Spinal cord (tissue), 10 donors: ENCODE data around the gene PRRC2B. TPM values are rescaled to one million over a fixed set of nuclear protein-coding genes. Genes with fewer than 3 reads are reported as not detected.

Source experiments
- DNase-seq, 6 donors: peaks; one replicate each; pipeline versions ENCODE4 v3.0.0 to v3.0.0-alpha.2; 2013 to 2015; ENCODE audit warnings: low spot score in 6 of 6, low read depth in 4 of 6
- H3K27ac ChIP-seq: one replicate; pipeline ENCODE4 v1.5.1; 2013; ENCODE audit warnings: low read depth, low read length, control low read depth
- H3K27me3 ChIP-seq: one replicate; pipeline ENCODE4 v1.6.1; 2013; ENCODE audit warnings: low read length; ENCODE audit not compliant: control insufficient read depth, insufficient read depth
- H3K36me3 ChIP-seq: one replicate; pipeline ENCODE4 v1.6.1; 2013; ENCODE audit warnings: low read length; ENCODE audit not compliant: control insufficient read depth, insufficient read depth
- H3K4me1 ChIP-seq: one replicate; pipeline ENCODE4 v1.6.1; 2013; ENCODE audit warnings: low read length; ENCODE audit not compliant: control insufficient read depth, insufficient read depth
- H3K4me3 ChIP-seq: one replicate; pipeline ENCODE4 v1.5.1; 2013; ENCODE audit warnings: low read depth, low read length, control low read depth
- H3K9me3 ChIP-seq: one replicate; pipeline ENCODE4 v1.6.1; 2013; ENCODE audit warnings: low read length; ENCODE audit not compliant: control insufficient read depth, insufficient read depth
- WGBS: methylation state at CpG from one replicate; pipeline ENCODE4 v1.1.5; 2013; ENCODE audit warnings: missing lambda C conversion rate; ENCODE audit not compliant: insufficient coverage; 5-methylcytosine and 5-hydroxymethylcytosine counted together
- polyA plus RNA-seq, 2 donors: library from polyadenylated mRNA; unstranded; fragments of 120-200 nt; gene quantifications; one replicate each; pipeline ENCODE4 v1.2.1, GENCODE V29; 2013; ENCODE audit not compliant: insufficient read length in 2 of 2
- total RNA-seq, 2 donors: library from RNA; depleted of rRNA in 1 of 2; stranded (reverse); fragments of 120-200 nt in 1 of 2; fragments of >200 nt in 1 of 2; gene quantifications; one replicate each; pipeline versions ENCODE4 v1.2.3 to v1.2.4, GENCODE V29; 2013 to 2014
- donor health status: healthy.

Gene PRRC2B
- total and polyA plus RNA-seq, 4 donors: 112 to 219 (median 158) TPM

DNA sequence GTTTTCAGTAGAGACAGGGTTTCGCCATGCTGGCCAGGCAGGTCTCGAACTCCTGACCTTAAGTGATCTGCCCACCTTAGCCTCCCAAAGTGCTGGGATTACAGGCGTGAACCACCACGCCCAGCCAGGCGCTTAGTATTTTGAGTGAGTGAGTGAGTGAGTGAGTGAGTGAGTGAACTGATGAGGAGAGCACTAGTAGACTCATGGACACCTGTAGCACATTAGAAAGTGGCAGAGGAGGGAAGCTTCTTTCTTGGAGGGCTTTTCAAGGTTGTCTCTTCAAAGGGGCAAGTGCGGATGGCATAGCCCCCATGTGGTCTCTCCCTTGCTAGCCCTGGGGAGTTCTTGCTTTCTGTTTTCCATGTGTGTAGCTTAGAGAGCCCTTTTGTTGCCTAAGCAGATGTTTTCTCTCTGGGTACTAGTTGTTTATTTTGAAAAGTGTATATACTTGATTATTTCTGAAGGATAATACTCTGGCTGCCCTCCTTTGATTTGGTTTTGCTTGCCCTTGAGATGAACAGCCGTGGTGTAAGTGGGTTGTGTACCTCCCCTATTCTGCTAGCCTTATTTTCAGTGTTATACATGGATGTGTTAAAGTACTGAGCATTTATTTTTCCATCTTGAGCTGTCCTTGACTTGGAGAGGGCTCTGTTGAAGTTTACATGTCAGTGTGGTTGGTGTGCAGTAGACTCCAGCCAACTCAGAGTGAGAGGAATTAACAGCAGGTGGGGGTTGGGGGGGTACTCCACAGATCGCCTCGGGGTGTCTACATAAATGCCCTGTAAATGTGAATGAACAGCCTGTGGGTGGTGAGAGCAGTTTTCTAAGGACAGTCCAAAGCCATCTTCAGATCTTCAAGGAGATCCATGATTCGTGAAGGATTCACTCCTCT, 35.5 kb downstream of the PRRC2B start:
- 78% methylated on average over 5 of the region's 10 CpGs for WGBS

DNA sequence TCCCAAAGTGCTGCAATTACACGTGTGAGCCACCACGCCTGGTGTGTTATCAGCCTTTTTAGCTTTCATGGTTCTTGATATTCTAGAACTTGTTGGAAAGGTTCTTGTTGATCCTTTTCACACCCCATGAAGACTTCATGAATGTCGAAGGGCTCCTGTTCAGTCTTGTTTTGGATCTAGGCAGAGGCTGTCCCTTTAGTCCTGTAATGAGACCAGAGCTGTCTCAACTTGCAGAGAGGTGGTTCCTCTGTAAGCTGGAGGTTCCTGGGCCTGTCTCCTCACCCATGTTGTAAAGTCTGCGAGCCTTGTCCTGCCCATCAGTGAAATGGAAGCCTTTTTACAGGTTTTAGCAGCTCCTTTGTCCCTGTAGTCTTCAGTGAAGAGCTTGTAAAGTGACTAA, 38.2 kb downstream of the PRRC2B start:
- H3K36me3 ChIP-seq: peaks cover 49% of the 10 kb centered on the region
- 93% methylated on average over 3 of the region's 4 CpGs for WGBS
- H3K27ac ChIP-seq: no peak overlapping the region
- no peaks in the 10 kb centered on the region for H3K9me3 ChIP-seq
- DNase-seq: no peak
- no peaks in the 10 kb centered on the region for H3K27me3 ChIP-seq
- peaks cover 14% of the 10 kb centered on the region for H3K4me1 ChIP-seq
- no peak overlapping the region for H3K4me3 ChIP-seq

More for the DNA sequence above, 35.5 kb downstream of the PRRC2B start:
- H3K36me3 ChIP-seq: peaks cover 36% of the 10 kb centered on the region
- no peaks in the 10 kb centered on the region for H3K9me3 ChIP-seq
- H3K4me3 ChIP-seq: no peak overlapping the region
- DNase-seq: no peak
- peak overlapping the region; percentile 25 for H3K27ac ChIP-seq
- H3K4me1 ChIP-seq: peaks cover 15% of the 10 kb centered on the region
- no peaks in the 10 kb centered on the region for H3K27me3 ChIP-seq

DNA sequence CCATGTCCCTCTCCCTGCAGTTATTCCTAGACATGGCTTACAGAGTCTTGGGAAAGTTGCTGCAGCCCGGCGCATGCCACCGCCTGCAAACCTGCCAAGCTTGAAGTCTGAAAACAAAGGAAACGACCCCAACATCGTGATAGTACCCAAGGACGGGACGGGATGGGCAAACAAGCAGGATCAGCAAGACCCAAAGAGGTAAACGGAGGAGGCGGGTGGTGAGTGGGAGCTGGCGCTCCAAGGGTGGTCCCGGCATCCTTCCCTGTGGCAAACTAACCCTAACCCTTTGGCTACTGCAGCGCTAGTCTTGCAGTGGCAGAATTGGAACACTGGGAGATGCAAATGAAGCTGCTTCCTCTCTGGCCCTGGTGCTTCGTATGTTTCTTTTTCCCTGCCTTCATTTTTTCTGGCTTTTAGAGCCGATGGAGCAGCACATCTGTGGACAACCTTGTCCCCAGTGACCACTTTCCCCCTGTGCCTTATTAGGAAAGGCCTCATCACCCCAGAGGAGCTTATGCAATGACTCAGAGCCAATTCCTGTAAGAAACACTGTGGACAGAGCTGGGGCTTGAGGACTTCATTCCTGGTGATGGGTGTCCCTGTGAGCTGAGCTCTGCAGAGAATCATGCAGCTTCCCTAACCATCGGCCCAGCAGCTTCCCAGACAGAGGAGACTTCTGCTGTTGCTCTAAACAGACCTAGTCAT, 38.9 kb downstream of the PRRC2B start:
- no peak for DNase-seq
- H3K4me1 ChIP-seq: peaks cover 14% of the 10 kb centered on the region
- 81% methylated on average over 12 of the region's 15 CpGs for WGBS
- H3K27ac ChIP-seq: no peak overlapping the region
- H3K4me3 ChIP-seq: no peak overlapping the region
- H3K27me3 ChIP-seq: no peaks in the 10 kb centered on the region
- peaks cover 55% of the 10 kb centered on the region for H3K36me3 ChIP-seq
- no peaks in the 10 kb centered on the region for H3K9me3 ChIP-seq

DNA sequence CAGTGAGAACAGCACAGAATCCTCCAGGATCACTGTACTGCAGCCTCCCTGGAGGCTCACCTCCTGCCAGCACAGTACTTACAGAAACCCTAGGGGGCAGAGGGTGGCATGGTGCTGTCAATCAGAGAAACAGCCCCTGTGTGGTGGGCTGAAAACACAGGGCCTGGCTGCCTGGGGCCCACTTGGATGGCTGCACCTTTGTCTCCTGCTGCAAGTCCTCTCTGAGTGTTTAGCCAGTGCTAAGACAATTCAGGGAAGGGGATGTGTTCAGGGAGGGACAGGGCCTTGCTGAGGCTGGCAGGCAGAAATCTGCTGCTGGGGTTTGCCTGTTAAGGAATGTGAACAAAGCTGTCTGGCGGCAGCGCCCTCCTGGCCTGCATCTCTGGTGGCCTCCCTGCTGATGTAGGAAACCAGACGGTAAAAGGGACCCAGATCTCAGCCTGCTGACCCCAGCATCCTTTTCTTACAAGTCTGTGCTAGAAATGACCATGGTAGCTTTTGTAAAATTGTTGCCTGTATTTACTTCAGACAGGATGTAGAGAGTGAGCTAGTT, 39.5 kb downstream of the PRRC2B start:
- Histone ChIP-seq H3K4me1 (peaks cover 14% of the 10 kb centered on the region), H3K27me3 (no peaks in the 10 kb centered on the region), H3K9me3 (no peaks in the 10 kb centered on the region), H3K36me3 (peaks cover 61% of the 10 kb centered on the region), H3K27ac (no peak overlapping the region), H3K4me3 (no peak overlapping the region)
- DNase-seq: no peak
- 100% methylated on average over 2 of the region's 3 CpGs for WGBS

DNA sequence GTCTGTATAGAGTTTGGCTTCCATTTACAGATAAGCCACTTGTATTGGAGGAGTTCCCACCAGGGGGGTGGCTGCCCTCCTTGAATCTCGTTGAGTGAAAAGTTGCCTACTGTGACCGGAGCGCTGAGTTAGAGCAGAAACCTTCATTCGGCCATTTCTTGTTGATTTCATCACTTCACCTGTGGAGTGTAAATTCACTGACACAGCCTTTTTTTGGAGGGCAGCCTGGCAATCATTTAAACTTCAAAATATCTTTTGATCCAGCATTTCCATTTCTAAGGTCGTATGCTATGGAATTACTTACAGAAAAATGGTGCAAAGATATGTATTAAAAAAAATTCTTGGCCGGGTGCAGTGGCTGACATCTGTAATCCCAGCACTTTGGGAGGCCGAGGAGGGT, 40.8 kb downstream of the PRRC2B start:
- H3K9me3 ChIP-seq: no peaks in the 10 kb centered on the region
- peaks cover 74% of the 10 kb centered on the region for H3K36me3 ChIP-seq
- WGBS: 87% methylated on average over 6 of the region's 7 CpGs
- peaks cover 7% of the 10 kb centered on the region for H3K4me1 ChIP-seq
- DNase-seq: no peak
- H3K27me3 ChIP-seq: no peaks in the 10 kb centered on the region
- no peak overlapping the region for H3K27ac ChIP-seq
- no peak overlapping the region for H3K4me3 ChIP-seq

DNA sequence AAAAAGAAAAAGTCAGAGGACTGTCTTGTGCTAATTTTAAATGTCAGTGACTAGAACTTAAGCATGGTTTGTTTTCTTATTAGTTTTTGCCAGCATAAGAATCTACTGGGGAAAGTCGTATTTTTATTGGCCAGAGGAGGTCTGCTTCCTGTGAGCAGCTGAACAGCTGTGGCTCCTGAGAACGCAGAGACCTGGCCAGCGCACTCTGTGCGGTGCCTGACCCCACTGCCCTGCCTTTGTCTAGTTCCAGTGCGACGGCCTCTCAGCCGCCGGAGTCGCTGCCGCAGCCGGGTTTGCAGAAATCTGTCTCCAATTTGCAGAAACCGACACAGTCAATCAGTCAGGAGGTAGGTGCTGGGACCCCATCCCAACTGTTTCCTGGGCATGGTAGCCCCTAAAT, 42.5 kb downstream of the PRRC2B start:
- peak in 1 of 6 donors; percentile 51 for DNase-seq
- Histone ChIP-seq H3K36me3 (peaks cover 81% of the 10 kb centered on the region), H3K9me3 (no peaks in the 10 kb centered on the region), H3K27ac (no peak overlapping the region), H3K27me3 (no peaks in the 10 kb centered on the region), H3K4me3 (no peak overlapping the region), H3K4me1 (peaks cover 7% of the 10 kb centered on the region)
- 44% methylated on average over 12 of the region's 12 CpGs for WGBS

DNA sequence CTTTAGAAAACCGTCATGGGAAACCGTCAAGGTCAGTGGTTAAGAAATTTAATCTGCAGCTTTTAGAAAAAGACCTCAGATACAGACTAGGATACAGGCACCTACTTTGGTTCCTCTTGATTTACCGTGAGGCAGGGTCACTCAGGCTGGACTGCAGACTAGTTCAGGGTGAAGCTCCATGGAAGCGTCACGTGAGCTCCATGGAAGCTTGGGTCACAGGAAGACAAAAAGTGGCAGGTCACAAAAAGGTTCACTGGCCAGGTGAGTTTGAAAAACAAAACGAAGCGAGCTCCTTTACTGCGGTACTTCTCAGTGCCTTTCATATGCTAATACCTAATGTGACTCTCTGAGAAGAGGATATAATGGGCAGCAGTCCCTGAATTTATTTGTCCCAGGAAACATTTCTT, 43.0 kb downstream of the PRRC2B start:
- Histone ChIP-seq H3K36me3 (peaks cover 82% of the 10 kb centered on the region), H3K27me3 (no peaks in the 10 kb centered on the region), H3K4me1 (peaks cover 7% of the 10 kb centered on the region), H3K9me3 (no peaks in the 10 kb centered on the region), H3K27ac (no peak overlapping the region), H3K4me3 (no peak overlapping the region)
- no peak for DNase-seq
- WGBS: 76% methylated on average over 5 of the region's 8 CpGs

DNA sequence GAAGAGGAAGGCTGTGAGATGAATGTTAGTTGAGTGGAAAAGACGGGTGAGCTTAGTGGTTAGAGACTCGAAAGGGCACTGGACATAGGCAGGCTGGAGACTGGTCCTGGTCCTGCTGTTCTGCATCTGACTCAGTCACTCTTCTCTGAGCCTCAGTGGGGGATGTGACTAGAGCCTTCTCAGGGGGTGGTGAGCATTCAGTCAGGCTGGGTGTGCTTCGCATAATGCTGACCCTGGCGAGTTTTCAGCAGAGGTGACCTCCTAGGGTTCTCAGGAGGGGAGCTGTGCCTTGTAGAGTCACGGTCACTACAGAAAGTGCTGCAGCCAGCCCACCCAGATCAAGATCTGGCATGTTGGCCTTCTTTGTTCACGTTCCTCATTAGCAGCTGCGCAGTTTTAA, 44.3 kb downstream of the PRRC2B start:
- DNase-seq: no peak
- no peaks in the 10 kb centered on the region for H3K27me3 ChIP-seq
- H3K36me3 ChIP-seq: peaks cover 77% of the 10 kb centered on the region
- 87% methylated on average over 7 of the region's 7 CpGs for WGBS
- H3K4me1 ChIP-seq: peaks cover 4% of the 10 kb centered on the region
- no peak overlapping the region for H3K27ac ChIP-seq
- no peaks in the 10 kb centered on the region for H3K9me3 ChIP-seq
- H3K4me3 ChIP-seq: no peak overlapping the region

DNA sequence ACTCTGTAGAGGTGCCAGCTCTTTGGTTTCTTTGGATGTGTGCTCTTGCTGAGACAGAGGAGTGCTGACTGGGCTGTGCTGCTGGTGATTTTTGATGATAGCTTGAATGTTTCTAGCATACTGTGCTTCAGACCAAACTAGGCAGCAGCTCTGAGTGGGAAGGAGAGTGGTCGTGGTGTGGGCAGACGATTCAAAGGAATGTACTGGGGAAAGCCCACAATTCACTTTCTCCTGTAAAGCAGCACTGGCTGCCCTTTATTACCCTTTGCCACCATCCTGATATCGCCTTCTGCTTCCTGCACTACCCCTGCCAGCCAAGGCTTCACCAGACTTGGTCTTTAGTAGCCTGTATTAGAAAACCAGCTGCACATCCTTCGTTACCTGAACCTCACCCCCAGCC, 45.3 kb downstream of the PRRC2B start:
- no peak overlapping the region for H3K4me3 ChIP-seq
- H3K9me3 ChIP-seq: no peaks in the 10 kb centered on the region
- peaks cover 81% of the 10 kb centered on the region for H3K36me3 ChIP-seq
- H3K27ac ChIP-seq: no peak overlapping the region
- H3K27me3 ChIP-seq: no peaks in the 10 kb centered on the region
- no peak for DNase-seq
- WGBS: 94% methylated on average over 2 of the region's 4 CpGs
- peaks cover 4% of the 10 kb centered on the region for H3K4me1 ChIP-seq
